MCF 10A (cell line): ENCODE measurements around the gene CCDC172. TPM values are rescaled to one million over a fixed set of nuclear protein-coding genes. Genes with fewer than 3 reads are reported as not detected.

Experiments used
- BruUV-seq: library from RNA; stranded (reverse); fragments of 400-500 nt; replicated peaks from 2 replicates; lab custom pipeline; 2021; lab: Mats Ljungman, UMichigan
- CTCF ChIA-PET: fragments of 300-600 bp; sonication (Branson Sonifier 250); formaldehyde crosslinking; extraction: SDS; loops from one replicate; lab custom pipeline; 2021; ENCODE audit warnings: antibody characterized with exemption, inconsistent platforms; lab: Yijun Ruan, JAX
- POLR2A ChIA-PET: fragments of 300-600, 350-650 bp; sonication (Branson Sonifier 250); formaldehyde crosslinking; extraction: SDS; loops from one replicate; lab custom pipeline; 2020; ENCODE audit warnings: antibody characterized with exemption, inconsistent platforms; lab: Yijun Ruan, JAX
- DNase-seq: peaks from one replicate; pipeline ENCODE4 v3.0.0-alpha.2; 2018; ENCODE audit not compliant: unreplicated experiment
- H3K27ac Mint-ChIP-seq: one replicate; pipeline ENCODE4 v1.8.0; 2022; ENCODE audit warnings: mild to moderate bottlenecking, low read depth, mixed read lengths; ENCODE audit not compliant: unreplicated experiment
- H3K27me3 Mint-ChIP-seq: one replicate; pipeline ENCODE4 v1.8.0; 2022; ENCODE audit warnings: mixed read lengths; ENCODE audit not compliant: insufficient read depth, unreplicated experiment
- H3K36me3 Mint-ChIP-seq: one replicate; pipeline ENCODE4 v1.8.0; 2022; ENCODE audit warnings: mild to moderate bottlenecking, moderate library complexity, mixed read lengths; ENCODE audit not compliant: insufficient read depth, unreplicated experiment
- H3K4me1 Mint-ChIP-seq: one replicate; pipeline ENCODE4 v1.8.0; 2022; ENCODE audit warnings: mixed read lengths; ENCODE audit not compliant: insufficient read depth, unreplicated experiment
- H3K4me3 Mint-ChIP-seq: one replicate; pipeline ENCODE4 v1.8.0; 2022; ENCODE audit warnings: mild to moderate bottlenecking, moderate library complexity, mixed read lengths; ENCODE audit not compliant: unreplicated experiment
- H3K9me3 Mint-ChIP-seq: one replicate; pipeline ENCODE4 v1.8.0; 2022; ENCODE audit warnings: mixed read lengths; ENCODE audit not compliant: unreplicated experiment
- intact Hi-C: fragments of 100-400 bp; cut with micrococcal nuclease; formaldehyde crosslinking; loops from 2 replicates; pipeline ENCODE4 v1.14.1; 2022
- total RNA-seq: library from RNA; stranded (reverse); gene quantifications from 2 replicates; pipeline ENCODE4 v1.2.3, GENCODE V29; 2022
- TF ChIP-seq, protein P1 (sequence below): fragments of 200-600 bp; IDR thresholded peaks from one replicate; pipeline ENCODE4 v1.8.0; 2022; ENCODE audit warnings: antibody characterized with exemption, mild to moderate bottlenecking; ENCODE audit not compliant: unreplicated experiment

CCDC172 gene
- total RNA-seq, 1 experiment from 2014 or later = not detected

DNA sequence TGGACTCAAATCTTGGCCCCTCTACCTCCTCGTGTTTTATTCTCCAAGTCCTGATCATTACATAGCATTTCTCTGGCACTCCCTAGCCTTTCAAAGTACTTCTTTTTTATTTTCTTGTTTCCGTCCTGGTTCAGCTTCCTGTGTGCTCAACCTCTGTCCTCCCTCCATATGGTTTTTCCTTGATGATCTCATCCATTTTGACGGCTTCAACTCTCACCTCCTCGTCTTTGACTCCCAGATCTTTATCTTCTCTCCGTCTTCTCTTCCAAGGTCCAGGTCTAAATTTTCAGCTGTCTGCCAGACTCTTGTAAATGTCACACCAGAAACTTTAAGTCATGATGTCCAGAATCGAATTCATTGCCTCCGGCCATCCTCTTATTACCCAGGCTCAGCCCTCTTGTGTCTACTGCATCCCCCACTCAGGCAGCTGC lies 27.9 kb upstream of the CCDC172 start:
- TF ChIP-seq, protein P1, sequence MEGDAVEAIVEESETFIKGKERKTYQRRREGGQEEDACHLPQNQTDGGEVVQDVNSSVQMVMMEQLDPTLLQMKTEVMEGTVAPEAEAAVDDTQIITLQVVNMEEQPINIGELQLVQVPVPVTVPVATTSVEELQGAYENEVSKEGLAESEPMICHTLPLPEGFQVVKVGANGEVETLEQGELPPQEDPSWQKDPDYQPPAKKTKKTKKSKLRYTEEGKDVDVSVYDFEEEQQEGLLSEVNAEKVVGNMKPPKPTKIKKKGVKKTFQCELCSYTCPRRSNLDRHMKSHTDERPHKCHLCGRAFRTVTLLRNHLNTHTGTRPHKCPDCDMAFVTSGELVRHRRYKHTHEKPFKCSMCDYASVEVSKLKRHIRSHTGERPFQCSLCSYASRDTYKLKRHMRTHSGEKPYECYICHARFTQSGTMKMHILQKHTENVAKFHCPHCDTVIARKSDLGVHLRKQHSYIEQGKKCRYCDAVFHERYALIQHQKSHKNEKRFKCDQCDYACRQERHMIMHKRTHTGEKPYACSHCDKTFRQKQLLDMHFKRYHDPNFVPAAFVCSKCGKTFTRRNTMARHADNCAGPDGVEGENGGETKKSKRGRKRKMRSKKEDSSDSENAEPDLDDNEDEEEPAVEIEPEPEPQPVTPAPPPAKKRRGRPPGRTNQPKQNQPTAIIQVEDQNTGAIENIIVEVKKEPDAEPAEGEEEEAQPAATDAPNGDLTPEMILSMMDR = no peak
- BruUV-seq = no TSS peak
- H3K36me3 Mint-ChIP-seq = no peaks in the 10 kb centered on the region
- no peak for DNase-seq
- intact Hi-C loops = no loop called here
- no peaks in the 10 kb centered on the region for H3K9me3 Mint-ChIP-seq
- no peak overlapping the region for H3K4me3 Mint-ChIP-seq
- H3K27ac Mint-ChIP-seq = no peak overlapping the region
- H3K4me1 Mint-ChIP-seq = no peaks in the 10 kb centered on the region
- ChIA-PET POLR2A (no interaction called here), CTCF (interaction anchor here (1.1 kb wide), 1 partner anchor 8 kb away, joined by 4 read pairs; no protein-coding TSS in a partner anchor)
- H3K27me3 Mint-ChIP-seq = no peaks in the 10 kb centered on the region

DNA sequence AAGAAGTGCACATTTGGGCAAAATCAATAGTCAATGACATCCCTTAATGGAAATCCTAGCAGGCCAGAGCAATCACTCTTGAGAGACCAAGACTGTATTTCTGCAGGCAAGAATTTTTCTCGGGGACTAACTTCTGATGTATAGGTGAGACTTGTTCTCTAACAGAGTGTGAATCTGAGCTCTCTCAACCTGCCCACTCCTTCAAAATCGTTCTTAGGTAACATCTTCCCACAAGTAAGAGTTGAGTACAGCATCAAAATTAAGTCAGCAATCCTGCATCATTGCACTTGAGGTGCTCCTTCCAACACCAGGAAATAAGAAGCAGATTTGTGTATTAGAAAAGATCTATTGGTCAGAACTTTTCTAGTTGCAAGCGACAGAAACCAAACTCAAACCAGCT lies 25.7 kb upstream of the CCDC172 start:
- no peak overlapping the region for H3K27ac Mint-ChIP-seq
- ChIA-PET CTCF (interaction anchor here (1.1 to 3.0 kb wide), 3 partner anchors 11 to 500 kb away, joined by 3 to 11 read pairs (median 3); no protein-coding TSS in a partner anchor), POLR2A (no interaction called here)
- no peaks in the 10 kb centered on the region for H3K4me1 Mint-ChIP-seq
- H3K27me3 Mint-ChIP-seq = no peaks in the 10 kb centered on the region
- no peaks in the 10 kb centered on the region for H3K9me3 Mint-ChIP-seq
- no peak for DNase-seq
- TF ChIP-seq, protein P1 = no peak
- BruUV-seq = no TSS peak
- intact Hi-C loops = no loop called here
- no peak overlapping the region for H3K4me3 Mint-ChIP-seq
- no peaks in the 10 kb centered on the region for H3K36me3 Mint-ChIP-seq

DNA sequence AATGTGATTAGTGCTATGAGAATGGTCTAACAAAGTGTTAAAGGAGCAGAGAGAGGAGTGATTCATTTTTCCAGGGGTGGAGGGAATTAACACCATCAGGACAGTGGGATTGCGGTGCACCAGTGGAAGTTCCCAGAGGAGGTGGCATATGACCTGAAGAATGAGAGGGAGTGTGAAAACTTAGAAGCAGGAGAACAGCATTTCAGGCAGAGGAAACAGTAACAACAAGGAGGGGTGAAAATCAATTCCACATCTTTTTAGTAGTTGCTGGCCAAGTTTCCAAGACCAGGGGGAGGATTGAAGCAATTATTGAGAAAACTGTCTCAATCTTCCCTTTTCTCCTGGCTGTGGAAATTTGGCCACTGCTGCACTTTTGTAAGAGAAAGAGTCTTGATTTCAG lies 23.7 kb upstream of the CCDC172 start:
- H3K27me3 Mint-ChIP-seq = no peaks in the 10 kb centered on the region
- no peaks in the 10 kb centered on the region for H3K9me3 Mint-ChIP-seq
- intact Hi-C loops = no loop called here
- TF ChIP-seq, protein P1 = no peak
- H3K4me3 Mint-ChIP-seq = no peak overlapping the region
- no peak for DNase-seq
- H3K27ac Mint-ChIP-seq = no peak overlapping the region
- H3K4me1 Mint-ChIP-seq = no peaks in the 10 kb centered on the region
- POLR2A ChIA-PET = no interaction called here
- CTCF ChIA-PET = no interaction called here
- H3K36me3 Mint-ChIP-seq = no peaks in the 10 kb centered on the region
- no TSS peak for BruUV-seq

- Mint-ChIP-seq H3K4me3 (no peak overlapping the region), H3K36me3 (no peaks in the 10 kb centered on the region), H3K27ac (no peak overlapping the region), H3K9me3 (no peaks in the 10 kb centered on the region), H3K4me1 (no peaks in the 10 kb centered on the region), H3K27me3 (no peaks in the 10 kb centered on the region)
- CTCF ChIA-PET = interaction anchor here (0.6 to 1.2 kb wide), 3 partner anchors 17 to 139 kb away, joined by 3 read pairs; no protein-coding TSS in a partner anchor
- no TSS peak for BruUV-seq
- DNase-seq = no peak
- TF ChIP-seq, protein P1 = no peak
- POLR2A ChIA-PET = no interaction called here
- intact Hi-C loops = no loop called here
Observed at GRCh38 chr10:116304923-116305322, 19.3 kb upstream of the CCDC172 start.
